GM19463 (cell line): Measurements from ENCODE around the gene CEP131.

Source experiments
- ATAC-seq: cut with Tn5 transposase; IDR thresholded peaks from one replicate; pipeline ENCODE4 v1.9.1; 2021; ENCODE audit warnings: mild to moderate bottlenecking, moderate library complexity; ENCODE audit not compliant: unreplicated experiment

The CEP131 gene

GRCh38 chr17:81251709-81252301, 29.0 kb upstream of the CEP131 start:
- ATAC-seq = no peak

DNA sequence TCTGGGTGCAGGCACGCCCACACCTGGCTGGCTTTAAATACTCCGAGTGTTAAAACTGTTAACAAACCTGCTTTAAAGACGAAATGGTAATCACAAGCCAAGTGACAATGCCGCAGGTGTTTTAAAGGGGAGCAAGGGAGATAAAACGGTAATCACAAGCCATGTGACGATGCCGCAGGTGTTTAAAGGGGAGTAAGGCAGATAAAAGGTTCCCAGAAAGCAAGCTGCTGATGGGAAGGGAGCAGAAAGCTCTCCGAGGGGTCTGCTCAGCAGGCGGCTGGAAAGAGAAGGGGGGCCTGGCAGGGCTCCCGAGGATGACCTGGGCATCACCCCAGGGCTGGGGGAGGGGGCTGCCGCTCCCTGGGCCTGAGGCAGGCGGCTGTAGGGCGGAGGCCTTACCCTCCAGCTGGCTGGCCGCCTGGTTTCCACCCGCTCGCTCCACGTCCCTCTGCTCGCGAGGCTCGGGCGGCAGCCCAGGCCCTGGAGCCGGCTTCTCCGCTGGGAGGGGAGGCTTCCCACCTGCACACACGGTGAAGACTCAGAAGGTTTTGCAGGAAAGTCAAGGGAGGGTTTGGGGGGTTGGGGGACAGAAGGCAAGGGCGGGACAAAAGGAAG, 28.4 kb upstream of the CEP131 start:
- no peak for ATAC-seq

- ATAC-seq = no peak
These were observed 27.7 kb upstream of the CEP131 start for GRCh38 chr17:81250286-81251093.

DNA sequence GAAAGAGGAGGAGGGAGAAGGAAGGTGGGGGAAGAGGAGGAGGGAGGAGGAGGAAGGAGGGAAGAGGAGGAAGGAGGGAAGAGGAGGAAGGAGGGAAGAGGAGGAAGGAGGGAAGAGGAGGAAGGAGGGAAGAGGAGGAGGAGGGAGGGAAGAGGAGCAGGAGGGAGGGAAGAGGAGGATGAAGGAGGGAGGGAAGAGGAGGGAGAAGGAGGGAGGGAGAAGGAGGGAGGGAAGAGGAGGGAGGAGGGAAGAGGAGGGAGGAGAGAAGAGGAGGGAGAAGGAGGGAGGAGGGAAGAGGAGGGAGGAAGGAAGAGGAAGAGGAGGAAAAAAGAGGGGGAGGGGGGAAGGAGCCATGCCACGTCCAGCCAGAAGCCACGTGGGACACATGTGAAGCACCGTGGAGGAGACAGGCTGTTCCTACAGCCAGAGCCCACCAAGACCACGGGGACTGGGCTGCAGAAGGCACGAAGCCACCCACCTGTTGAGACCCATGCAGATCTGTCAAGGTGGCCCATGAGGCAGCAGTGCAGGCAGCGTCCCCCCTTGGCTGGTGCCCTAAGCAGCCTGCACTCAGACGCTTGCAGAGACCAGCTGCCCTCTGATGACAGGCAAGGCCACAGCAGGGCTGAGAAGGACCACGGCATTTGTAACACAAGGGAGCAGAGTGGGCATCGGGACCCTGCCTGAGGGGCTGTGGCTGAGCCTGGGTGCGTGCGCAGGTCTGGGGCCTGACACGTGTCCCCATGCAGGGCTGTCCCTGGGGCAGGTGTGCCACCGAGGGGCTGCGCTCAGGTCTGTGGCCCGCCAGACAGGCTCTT, 26.7 kb upstream of the CEP131 start:
- no peak for ATAC-seq

GRCh38 chr17:81248649-81249048, 25.9 kb upstream of the CEP131 start:
- no peak for ATAC-seq

GRCh38 chr17:81247339-81247990, 24.7 kb upstream of the CEP131 start:
- no peak for ATAC-seq

DNA sequence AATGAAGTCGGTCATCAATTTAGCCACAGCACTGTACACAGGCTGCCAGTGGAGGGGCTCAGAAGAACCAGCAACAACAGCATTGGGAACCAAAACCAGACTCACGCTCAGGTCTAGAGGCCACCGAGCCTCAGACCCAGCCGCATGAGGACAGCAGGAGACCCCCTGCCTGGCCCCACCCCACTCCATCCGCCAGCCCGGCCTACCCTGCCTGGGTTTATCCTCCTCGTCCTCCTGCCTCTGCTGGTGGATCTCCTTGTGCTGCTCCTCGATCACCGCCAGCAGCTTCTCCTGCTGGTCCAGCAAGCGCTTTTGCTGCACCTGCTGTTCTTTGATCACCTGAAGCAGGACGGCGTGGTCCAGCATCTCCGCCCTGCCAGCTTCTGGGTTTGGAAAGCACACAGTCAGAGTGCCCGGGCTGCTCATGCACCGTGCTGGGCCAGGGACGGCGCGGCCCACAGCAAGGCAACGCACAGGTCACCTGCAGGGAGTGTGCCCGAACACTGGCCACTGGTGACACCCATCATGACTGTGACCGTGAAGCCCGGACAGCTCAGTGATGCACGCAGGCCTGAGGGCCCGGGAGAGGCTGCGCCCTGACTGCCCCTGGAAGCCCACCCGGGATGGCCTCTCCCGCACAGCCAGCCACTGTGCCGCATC, 24.0 kb upstream of the CEP131 start:
- no peak for ATAC-seq

GRCh38 chr17:81246343-81246670, 23.5 kb upstream of the CEP131 start:
- ATAC-seq = no peak

DNA sequence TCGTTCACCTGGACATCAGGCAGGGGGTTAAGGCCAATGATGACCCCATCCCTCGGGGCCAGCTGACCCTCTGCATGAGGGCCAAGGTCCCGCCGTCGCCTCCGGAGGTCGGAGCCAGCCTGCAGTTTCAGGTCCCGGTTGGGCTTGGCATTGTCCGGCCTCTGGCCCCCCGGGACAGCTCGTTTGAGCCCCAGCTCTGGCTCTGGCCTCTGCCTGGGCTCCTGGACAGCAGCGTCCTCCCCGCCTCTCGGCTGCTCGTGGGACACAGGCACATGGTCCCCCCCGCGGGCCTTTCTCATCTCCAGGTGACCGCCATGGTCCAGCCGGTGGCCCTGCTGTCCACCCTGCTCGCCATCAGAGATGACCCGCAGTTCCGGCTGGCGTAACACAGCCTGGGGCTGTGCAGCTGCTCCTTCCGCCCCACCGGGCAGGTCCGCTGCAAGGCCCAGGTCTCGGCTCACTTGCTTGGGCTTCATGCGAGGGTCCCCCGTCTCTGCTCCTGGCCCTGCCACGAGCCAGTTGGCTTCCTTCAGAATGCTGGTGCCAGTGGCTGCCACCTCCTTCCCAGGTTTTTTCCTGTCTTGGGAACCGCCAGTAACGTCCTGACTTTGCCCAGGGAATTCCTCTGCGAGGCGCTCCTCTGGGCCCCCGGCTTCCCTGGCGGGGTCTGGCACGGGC, 23.0 kb upstream of the CEP131 start:
- ATAC-seq = no peak

DNA sequence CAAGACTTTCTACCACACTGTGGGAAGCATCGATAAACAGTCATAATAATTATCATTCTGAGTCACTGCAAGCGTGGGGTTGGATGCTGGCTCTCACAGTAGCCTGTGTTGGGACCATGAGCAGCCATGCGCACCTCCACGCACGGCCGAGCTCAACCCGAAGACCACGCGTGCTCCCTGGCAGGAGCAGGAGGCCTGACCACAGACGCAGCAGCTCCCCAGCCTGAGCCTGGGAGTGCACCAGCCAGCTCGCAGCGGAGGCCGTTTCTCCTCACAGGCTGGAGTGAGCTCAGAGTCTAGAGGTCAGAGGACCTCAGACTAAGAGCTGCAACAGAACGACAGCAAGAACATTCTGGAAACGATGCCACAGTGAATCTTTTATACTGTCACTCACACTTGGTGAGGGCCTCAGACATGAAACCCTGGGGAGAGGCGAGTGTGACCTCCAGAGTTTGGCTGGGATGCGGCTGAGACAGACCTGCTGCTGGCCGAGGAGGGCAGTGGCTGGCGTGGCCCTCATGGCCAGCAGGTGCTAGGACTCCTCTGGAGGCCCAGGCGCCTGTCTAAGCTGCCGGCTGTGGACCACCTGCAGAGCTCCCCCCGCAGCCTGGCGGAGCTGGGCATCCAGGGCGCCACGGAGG, 22.4 kb upstream of the CEP131 start:
- no peak for ATAC-seq

GRCh38 chr17:81244358-81245023, 21.7 kb upstream of the CEP131 start:
- no peak for ATAC-seq

DNA sequence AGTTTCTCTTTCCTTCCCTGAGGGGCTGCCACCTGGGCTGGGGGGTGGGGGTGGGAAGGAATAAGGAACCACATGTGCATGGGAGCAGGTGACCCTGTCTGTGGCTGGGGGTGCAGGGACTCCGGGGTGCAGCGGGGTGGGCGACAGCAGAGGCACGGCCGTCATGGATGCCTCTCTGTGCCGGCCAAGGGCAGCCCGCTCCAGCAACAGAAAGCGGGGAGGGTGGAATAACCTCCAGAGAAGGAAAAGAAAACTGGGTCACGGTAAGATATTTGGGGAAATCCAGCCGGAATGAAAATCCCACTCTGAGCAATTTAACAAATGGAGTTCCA, 20.5 kb upstream of the CEP131 start:
- no peak for ATAC-seq

GRCh38 chr17:81242421-81243332, 19.9 kb upstream of the CEP131 start:
- no peak for ATAC-seq

DNA sequence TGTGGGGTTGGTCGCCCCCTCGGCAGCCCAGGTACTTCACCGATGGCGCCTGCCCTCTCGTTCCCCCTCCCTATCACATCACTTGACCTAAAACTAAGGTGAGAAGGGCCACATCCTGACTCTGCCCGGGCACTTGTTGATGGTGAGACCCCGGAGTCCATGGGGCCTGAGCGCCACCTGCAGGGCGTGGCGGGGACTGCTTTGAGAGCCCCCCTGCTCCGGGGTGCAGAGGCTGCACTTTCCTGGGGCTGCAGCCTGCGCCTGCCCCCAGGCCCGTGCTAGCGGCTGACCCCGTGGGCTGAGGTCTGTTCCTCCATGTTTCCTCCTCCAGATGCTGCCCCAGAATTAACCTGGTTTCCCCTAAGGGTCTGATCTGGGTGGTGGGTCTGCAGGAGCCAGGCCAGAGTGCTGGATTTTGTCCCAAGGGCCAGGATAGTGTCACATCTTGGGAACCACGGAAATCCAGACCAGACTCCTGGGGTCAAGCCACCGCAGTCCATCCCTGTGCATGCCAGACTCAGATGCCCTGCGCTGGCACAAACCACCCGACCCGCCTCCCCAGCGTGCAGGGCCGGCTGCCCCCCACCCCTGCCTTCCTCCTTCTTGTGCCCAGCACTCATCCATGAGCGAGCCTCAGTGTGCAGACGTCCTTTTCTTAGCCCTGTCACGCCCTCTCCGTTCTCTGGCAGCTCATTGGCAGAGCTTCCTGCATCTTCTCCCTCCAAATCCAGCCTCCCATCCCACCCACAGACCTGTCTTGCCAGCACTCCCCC, 19.1 kb upstream of the CEP131 start:
- ATAC-seq = no peak

DNA sequence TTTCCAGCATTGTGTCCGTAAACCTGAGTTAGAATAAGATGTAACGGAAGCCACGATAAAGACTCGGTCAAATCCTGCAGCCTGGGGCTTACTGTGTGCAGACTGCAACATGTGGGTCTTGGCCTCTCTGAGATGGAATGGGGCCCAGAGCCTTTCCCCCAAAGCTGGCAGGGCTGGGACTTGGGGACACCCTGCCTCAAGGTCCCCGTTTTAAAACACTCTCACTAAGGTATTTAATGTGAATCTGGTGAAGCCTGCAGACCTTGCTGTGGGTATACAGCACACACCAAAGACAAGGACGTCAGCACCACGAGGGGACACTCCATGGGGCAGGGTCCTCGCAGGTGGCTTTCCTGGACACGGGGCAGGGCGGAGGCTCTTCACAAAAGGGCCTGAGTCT, 18.4 kb upstream of the CEP131 start:
- ATAC-seq = no peak

DNA sequence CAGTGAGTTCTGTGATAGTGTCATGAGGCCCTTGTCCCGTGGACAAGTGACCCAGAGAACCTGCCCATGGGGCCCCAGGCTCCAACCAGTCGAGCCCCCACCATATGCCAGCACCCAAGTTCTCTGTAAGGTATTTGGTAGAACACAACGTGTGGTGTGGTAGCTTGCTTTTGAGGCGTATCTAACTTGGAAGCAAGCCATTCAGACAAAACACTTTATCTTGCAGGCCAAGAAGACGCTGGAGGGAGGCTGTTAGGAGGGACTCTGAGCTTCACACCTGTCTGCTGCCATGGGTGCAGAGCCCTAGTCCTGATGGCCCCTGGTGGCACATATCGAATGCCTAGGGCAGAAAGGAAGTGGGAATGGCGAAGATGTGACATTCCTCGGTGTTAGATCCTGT, 18.0 kb upstream of the CEP131 start:
- no peak for ATAC-seq
